GM13977 (cell line): ENCODE measurements around the gene FRMD7.
"Not testable (repeated sequence)": the region's sequence is repeated elsewhere in the genome, so short reads cannot be mapped to it uniquely, and the experiment has no call there.

ENCODE experiments used
- DNase-seq: peaks from one replicate; pipeline ENCODE4 v3.0.0; 2012; ENCODE audit warnings: low spot score
- CTCF ChIP-seq: IDR thresholded peaks from 2 replicates; pipeline ENCODE4 v1.5.1; 2012; ENCODE audit warnings: mild to moderate bottlenecking, control low read depth; ENCODE audit not compliant: insufficient read depth; ENCODE audit errors: extremely low read depth, missing control alignments
- in situ Hi-C: fragments of 300-500 bp; cut with MboI; formaldehyde crosslinking; loops from one replicate; pipeline ENCODE4 v1.12.0; 2022; ENCODE audit warnings: low sequenced_read_pairs, low pct_unique_long_range_greater_than_20kb, mixed read lengths, inconsistent platforms; ENCODE audit not compliant: unreplicated experiment

Gene FRMD7

GRCh38 chrX:132127743-132128142 is at the start of gene FRMD7:
Gene FRMD7 (minus strand): TSS chrX:132128020. CDS start chrX:132127844, 176 bp downstream.
- in situ Hi-C loops = no loop called here
- no peak for DNase-seq
- TF ChIP-seq CTCF = no peak

- TF ChIP-seq CTCF = no peak
- no peak for DNase-seq
- in situ Hi-C loops = no loop called here
These were observed 45.8 kb upstream of the FRMD7 start for GRCh38 chrX:132173647-132174046.

GRCh38 chrX:132171881-132172280 is 44.1 kb upstream of the FRMD7 start:
- DNase-seq = no peak
- no peak for TF ChIP-seq CTCF
- in situ Hi-C loops = no loop called here

GRCh38 chrX:132171478-132171877 is 43.7 kb upstream of the FRMD7 start:
- DNase-seq = no peak
- in situ Hi-C loops = no loop called here
- no peak for TF ChIP-seq CTCF

- TF ChIP-seq CTCF = no peak
- in situ Hi-C loops = no loop called here
- DNase-seq = no peak
These were observed 41.7 kb upstream of the FRMD7 start for GRCh38 chrX:132169554-132169953.

- no peak for TF ChIP-seq CTCF
- in situ Hi-C loops = no loop called here
- DNase-seq = no peak
These were observed 37.8 kb upstream of the FRMD7 start for GRCh38 chrX:132165651-132166050.

- TF ChIP-seq CTCF = no peak
- DNase-seq = no peak
- in situ Hi-C loops = no loop called here
These were observed 37.2 kb upstream of the FRMD7 start for GRCh38 chrX:132165005-132165404.

- DNase-seq, in situ Hi-C loops: not testable (repeated sequence)
These were observed 35.3 kb upstream of the FRMD7 start for GRCh38 chrX:132163094-132163493.
